ENCODE data around the gene FUS.

DNA sequence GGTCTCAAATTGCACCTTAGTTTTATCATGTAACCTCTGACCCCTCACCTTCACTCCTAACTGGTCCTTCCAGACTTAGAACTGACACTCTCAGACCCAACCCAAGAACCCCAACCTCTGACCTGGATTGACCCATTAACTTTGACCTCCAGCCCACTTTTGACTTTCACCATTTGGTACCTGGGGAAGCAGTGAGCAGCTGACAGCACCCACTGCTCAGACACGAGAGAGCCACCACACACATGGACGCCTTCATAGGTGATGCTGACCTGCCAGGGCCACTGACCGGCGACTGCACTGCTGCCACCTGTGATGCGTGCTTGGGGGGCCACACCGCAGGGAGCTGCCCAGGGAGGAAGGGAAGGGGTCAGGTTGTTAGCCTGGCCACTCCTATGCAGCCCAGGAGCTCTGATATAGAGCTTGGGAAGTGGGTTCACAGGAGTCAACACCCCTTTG is 46.9 kb upstream of the FUS start:
- TF ChIP-seq, protein P1, sequence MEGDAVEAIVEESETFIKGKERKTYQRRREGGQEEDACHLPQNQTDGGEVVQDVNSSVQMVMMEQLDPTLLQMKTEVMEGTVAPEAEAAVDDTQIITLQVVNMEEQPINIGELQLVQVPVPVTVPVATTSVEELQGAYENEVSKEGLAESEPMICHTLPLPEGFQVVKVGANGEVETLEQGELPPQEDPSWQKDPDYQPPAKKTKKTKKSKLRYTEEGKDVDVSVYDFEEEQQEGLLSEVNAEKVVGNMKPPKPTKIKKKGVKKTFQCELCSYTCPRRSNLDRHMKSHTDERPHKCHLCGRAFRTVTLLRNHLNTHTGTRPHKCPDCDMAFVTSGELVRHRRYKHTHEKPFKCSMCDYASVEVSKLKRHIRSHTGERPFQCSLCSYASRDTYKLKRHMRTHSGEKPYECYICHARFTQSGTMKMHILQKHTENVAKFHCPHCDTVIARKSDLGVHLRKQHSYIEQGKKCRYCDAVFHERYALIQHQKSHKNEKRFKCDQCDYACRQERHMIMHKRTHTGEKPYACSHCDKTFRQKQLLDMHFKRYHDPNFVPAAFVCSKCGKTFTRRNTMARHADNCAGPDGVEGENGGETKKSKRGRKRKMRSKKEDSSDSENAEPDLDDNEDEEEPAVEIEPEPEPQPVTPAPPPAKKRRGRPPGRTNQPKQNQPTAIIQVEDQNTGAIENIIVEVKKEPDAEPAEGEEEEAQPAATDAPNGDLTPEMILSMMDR (IDR thresholded peaks at IDR 0.05 in 8 of 11, conservative IDR thresholded peaks at IDR 0.05 in 3 of 11) = no peak
- no peak for TF ChIP-seq POLR2A (IDR thresholded peaks at IDR 0.05)
